ENCODE data around the gene LCOR.

LCOR gene

DNA sequence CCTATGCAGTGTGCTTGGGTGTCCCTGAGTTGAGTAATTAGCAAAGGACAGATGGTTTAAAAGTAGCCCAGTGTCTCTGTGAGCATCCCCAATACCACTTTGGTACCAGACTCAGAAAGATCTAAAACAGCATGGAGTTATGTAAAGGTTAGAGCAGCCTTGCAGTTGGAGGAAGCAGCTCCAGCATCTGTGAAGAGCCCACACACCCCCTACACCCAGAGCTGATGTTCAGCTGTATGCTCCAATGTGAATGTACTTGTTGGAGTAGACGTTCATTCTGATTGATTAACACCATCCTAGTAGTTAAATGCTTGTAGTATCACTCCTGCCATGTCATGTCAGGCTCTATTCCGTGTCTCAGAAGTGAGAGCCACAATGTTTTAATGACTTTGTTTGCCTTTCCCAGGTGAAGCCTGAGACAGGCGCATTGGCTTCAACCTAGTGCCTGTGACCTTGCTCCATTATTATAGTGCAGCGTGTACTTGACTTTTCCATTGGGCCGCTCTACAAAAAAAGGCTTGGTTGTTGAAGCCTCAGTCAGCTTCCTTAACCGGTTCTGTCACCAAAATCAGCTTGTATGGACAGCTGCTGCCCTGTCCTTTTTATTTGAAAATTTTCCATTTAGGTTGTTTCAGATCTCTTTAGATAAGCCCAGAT is 154.2 kb downstream of the LCOR start:
- no peak for DNase-seq (ENCODE audit: low read depth in 3 of 3)

DNA sequence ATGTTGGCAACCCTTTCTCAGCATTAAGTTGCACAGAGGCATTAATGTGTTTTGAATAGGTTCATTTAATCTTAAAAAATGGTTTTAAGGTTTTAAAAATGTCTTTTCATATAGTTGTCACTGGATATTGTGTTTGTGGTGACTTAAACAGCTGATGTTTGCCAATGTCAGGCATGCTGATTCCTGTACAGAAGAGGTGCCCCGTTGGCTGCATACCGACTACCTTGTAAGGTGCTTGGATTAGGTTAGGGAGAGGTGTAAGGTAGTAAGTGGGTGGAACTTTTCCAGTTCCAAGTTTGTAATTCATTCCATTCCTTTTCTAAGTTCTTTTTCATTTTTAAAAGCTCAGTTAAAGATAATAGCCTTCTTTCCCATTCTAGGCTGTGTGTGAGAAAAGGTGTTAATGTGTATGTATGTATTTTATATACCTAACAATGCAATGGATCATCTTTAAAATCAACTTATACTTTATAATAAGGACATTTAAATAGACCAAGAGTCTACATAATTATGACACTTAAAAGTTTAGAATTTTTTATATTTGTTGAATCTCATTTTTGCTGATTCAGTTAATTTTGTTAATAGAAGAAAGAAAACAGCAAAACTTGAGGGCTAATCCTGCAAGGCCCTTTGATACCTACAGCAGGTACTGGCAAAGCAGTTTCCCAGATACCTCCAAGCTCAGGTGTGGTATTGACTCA is 155.2 kb downstream of the LCOR start:
- DNase-seq (ENCODE audit: low read depth in 3 of 3) = no peak

DNA sequence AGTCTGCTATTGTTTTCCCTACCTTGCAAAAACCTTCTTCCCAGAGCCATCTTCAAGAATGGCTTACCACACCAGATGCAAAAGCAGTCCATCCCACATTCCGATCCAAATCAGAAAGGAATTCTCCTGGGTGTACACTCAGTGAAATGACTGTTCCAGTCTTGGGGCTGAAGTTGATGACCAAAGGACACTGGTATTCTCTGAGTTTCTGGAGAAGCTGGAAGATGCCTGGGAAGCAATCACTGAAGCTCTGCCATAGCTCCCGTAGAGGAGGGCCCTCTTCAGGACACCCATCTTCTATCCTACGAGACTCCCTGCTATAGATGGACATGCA is 155.7 kb downstream of the LCOR start:
- no peak for DNase-seq (ENCODE audit: low read depth in 3 of 3)

DNA sequence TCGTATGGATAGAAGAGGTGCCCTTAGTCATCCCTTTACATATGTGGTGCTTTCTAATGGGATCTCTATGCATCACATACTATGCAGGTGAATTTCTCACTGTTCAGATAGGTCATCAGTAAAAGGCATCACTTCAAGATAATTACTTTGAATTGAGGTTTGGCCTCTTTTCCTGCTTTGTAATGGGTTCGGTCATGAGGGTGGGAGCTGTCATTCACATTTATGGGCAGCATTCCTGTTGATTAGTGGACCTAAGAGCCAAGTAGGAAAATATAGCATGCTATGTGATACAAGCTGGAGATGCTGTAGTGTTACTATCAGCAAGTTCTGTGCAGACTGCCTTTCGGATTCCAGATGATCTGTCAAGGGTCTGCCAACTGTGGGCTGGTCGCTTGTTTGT is 156.3 kb downstream of the LCOR start:
- no peak for DNase-seq (ENCODE audit: low read depth in 3 of 3)

DNA sequence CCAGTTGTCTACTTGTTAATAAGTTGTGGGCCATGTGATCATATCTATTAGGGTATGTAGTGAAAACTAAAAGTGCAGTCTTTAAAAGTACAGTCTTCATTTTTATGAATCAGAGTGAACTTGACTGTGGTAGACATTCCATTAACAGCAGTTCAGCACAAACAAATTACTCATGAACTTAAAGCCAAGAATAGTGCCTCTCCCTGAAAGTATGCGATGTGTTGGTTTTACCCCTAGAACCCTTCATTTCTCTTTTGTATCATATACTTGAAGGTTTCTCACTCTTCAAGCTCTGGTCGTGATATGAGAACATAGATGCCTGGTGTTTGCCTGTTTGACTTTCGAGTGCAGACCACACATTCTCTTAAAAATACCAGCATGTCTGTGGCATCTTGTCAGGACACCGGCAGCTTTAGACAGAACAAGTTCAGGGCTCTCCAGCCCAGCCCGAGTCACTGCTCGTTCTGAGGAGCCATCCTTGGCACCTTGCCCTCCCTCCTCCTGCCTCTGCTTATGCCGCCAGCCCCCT is 159.3 kb downstream of the LCOR start:
- DNase-seq (ENCODE audit: low read depth in 3 of 3) = no peak

DNA sequence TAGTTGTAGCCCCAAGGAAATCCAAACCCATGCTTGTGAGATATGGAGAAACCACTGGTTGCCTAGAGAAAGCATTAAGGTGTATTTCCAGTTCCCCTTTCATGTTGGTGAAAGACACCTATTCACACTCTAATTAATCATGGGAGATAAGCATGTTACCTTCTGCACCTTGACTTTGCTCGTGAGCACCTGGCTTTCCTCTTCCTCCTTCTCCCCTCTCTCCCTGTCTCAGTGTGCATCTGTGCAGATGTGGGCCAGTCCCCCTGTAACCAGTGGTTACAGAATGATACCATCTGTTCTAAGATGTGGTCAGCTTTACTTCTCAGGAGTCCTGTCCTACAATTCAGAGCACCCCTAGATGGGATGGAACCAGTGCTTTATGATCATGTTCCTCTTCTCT is 160.6 kb downstream of the LCOR start:
- DNase-seq (ENCODE audit: low read depth in 3 of 3) = no peak

DNA sequence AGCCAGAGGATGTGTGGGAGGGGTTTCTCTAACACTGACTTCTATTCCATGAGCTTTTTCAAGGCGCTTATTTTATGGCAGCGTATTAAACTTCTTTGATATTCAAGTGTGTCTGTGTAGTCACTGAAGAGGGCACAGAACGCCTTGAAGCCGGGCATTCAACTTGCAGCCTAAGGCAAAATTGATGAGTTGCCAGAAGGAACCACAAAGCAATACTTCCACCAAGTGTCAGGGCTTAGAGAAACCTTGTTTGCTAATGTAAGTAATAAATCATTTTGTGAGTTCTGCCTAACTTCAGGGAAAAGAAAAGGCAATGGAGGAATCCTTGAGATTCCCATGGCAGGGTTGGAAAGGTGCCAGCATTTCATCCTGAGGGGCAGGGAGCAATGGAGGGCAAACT is 163.8 kb downstream of the LCOR start:
- DNase-seq (ENCODE audit: low read depth in 3 of 3) = no peak

DNA sequence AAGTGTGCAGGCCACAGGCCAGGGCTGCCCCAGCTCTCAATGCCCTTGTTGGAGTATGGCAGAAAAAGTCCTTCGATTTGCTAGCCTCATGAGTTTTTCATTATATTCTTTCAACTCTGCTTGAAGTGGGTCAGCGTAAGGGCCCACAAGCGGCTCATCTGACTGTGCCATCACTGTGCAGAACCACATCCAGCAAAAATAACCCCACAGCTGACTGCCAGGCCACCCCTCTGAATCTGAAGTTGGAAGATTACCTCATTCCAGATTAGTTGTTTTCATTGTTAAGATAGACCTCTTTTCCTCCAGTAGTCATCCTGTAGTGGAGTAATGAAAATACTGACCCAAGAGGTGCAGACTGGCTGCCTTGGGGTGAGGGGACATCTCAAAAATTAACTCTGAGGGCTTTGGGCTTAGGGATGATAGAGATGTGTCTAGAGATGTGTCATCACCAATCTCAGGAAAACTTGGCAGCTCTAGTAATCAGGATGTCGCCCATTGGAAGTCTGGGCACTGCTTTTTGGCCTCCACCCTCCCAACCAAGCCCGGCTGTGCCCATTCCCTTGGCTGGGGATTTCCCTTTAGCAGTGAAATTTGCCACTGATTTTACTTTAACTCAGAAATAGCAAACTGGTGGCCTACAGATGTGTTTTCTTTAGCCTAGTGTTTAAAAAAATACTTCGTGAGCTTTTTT is 164.3 kb downstream of the LCOR start:
- no peak for DNase-seq (ENCODE audit: low read depth in 3 of 3)

DNA sequence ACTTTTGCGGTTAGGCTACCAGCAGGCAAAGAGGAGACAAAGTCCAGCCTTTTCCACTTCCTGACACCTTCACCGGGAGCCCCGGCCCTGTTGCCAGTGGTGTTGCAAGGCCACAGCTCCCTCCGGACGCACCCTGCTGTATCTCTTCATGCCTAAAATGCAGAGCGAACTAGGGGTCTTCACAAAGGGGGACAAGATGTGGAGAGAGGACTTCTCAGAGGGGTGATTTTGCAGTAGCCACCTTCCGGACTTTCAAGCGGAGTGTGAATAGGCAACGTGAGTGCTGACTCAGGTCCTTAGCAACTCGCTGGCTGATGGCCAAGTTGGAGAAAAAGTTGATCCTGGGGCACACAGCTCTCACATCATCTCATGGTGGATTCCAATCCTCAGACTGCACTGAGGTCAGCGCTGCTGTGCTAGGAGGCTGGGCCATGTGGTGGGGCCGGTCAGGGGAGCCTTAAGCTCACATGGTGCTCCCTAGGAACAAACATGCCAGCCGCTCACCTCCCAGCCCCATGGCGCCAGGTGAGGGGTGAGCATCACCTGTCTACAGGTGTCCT is 166.3 kb downstream of the LCOR start:
- no peak for DNase-seq (ENCODE audit: low read depth in 3 of 3)

DNA sequence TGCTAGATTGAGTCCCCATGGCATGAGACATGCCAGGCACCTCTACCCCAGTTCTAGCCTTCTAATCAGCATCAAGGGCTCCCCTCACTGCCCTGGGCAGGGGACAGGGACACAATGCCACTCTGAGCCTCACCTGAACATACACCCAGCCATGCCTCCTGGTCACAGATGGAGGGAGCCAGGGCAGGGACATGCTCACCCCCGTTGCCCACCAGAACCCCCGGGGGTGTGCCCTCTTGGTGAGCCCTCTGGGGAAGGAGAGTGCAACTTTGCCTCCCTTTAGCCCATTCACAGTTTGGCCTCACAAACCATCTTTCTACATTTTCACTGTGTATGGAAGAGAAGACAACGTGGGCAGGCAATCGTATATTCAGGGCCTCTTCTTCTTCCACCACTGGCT is 167.2 kb downstream of the LCOR start:
- DNase-seq (ENCODE audit: low read depth in 3 of 3) = no peak

DNA sequence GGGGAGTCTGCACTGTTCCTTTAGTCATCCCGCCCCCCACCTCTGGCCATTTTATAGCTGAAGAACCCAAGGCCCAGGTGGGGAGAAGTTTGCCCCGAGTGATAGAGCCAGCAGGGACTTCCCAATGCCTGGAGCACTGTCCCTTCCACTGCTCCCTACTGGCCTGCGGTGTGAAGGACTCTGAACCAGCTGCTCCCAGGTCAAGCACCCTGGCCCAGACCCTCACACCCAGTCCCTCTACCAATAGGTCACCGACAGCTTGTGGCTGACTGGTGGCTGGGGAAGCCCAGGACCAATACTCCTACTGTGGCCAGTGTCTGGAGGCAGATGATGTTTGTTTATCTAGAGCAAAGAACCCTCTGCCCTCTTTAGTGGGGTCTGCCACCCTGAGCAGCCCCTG is 167.9 kb downstream of the LCOR start:
- DNase-seq (ENCODE audit: low read depth in 3 of 3) = no peak

DNA sequence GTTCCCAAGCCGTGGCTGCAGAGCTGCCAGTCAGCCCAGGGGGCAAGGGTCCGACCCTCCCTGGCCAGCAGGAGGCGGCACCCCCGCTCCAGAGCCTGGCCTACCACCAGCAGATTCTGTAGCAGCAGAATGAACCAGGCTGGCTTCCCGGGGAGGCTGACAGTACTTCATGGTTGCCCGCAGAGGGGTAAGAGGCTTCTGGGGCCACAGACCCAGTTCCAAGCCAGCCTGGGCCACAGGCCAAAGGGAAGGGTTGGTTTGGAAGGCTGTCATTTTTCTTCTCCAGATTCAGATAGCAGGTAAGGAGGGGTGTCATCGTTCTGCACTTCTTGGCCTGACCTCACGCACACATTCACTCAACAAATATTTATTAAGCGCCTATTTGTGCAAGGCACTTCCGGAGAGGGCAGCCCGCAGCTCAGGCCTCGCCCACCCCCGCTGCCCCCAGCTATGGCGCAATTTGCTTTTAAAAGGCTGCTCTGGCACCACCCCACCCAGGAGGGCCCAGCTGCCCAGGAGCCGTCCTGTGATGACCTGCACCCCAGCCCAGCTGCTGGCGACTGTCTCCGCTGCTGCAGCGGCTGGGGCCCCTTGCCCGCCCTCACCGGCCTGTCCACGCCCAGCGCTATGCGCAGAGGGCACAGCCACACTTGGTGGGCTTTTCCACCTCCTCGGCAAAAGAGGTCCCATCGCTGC is 168.5 kb downstream of the LCOR start:
- no peak for DNase-seq (ENCODE audit: low read depth in 3 of 3)

DNA sequence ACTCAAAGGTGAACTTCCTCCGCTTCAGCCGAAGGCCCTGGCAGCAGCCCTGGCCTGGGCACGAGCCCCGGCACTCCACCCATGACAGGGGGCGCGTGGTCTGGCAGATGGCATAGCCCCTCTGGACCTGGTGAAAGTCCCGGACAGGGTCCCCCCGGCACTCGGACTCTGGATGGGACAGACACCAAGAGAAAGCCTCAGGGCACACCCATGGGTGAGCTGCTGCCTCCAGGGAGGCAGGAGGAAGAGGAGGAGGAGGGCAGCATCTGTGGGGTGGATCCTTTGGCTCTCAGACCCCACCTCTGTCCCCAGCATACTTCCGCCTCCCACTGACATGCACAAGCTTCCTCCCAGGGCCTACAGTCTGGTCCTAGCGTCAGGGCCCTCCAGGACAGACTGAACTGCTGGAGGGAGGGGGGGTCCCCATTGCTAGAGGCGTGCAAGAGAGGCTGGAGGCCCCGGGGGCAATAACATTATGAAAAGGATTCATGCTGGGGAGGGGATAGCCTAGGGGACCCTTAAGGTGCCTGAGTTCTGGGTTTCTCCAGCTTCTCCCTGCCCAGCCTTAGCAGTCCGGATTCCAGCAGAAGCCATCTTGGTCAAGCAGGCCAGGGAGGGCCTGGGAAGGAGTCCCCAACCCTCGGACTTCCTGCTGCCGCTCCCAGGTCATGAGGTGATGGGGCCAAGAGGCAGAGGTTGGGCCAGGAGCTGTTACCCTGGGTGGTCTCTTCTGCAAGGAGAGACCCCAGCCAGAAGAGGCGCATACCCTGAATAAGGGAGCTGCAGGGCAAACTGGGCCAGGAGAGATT is 169.3 kb downstream of the LCOR start:
- no peak for DNase-seq (ENCODE audit: low read depth in 3 of 3)

DNA sequence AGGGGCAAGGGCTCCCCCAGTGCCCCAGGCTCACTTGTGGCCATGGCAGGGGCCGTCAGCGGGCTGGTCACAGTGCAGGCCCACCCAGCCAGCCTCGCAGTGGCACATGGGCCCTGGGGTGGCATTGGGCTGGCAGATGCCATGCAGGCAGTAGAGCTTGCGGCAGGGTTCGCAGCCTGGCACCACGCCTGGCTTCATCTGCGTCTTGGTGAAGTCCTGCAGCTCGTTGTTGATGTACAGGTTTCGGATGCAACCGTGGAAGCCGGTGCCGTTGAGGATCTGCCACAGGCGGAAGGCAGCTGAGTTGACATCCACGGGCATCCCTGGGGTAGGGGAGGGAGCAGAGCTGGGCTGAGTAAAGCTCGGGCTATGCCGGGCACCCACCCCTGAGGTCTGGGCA is 170.6 kb downstream of the LCOR start:
- no peak for DNase-seq (ENCODE audit: low read depth in 3 of 3)

DNA sequence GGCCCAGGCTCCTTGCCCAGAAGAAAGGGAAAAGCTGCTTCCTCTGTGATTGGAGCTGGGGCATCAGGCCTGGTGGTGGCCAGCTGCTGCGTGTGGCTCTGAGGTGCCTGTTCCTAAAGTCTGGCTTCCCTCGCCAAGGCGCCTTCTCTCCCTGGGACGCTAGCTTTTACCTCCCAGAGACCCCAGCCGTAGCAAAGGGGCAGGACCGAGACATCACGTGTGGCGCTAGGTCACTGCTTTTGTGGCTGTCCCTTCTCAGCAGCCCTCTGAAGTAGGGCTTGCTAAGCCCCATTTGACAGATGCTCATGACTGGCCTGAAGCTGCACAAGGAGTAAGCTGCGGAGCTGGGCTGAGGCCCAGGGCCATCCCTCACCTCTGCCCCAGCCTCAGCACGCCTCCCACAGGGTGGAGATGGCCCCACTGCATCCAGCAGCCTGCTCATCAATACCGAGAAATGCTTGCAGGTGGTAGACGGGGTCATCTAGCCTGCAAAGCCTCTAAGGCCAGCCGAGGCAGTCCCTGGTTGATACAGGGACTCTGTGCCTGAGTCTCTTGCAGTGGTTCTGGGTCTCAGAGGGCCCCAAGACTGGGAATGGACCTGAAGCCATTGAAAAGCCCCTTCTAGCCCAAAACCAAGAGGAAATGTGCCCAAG is 171.2 kb downstream of the LCOR start:
- DNase-seq (ENCODE audit: low read depth in 3 of 3) = no peak

DNA sequence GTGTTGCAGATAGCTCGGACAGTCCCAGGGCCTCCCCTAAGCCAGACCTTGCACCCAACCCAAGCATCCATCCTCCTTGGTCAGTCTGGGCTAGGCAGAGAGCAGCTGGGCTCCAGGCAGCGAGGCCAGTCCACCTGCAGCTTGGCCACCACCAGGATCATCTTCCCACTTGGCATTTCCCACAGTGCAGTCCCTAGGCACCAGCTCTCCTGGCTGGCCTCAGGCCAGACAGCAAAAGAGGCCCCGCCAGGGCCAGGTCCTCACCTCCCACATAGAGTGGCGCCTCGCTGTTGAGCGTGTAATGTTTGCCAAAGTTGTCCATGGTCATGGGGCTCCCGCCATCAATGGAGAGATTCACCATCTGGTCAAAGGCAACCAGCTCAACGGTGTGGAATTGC is 171.7 kb downstream of the LCOR start:
- no peak for DNase-seq (ENCODE audit: low read depth in 3 of 3)

DNA sequence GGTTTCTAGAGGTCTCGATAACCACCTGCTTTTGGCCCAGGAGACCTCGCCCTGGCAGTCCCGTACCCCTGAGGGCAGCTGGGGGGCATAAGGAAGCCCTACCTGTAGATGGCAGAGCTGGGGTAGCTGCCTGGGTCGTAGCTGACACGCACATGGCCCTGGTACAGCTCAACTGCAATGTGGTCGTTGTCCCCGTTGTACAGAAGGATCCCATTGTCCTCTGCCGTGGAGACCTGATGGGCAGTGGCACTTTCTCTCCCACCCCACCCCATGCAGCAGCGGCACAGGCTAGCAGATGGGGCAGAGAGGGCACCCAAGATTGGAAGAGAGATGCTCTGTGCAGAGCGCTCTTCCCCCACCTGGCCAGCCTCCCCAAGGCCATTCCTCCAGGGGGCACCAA is 172.5 kb downstream of the LCOR start:
- no peak for DNase-seq (ENCODE audit: low read depth in 3 of 3)

DNA sequence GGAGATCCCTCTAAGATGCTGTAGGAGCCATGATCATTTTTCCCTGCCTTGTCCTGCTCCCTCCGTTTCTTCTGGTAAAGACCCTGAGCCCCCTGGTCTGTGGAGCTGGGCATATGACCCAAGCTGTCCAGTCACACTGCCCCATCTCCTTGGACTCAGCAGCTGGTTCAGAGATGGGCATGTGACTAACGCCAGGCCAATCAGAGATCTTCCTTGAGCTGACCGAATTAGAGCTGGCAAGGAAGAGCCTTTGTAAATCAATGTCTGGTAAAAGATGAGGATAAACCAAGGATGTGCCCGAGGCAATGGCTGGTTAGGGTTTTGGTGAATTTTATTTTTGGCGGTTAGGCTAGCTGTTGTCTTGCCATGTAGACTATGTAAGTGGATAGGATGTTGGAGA is 173.3 kb downstream of the LCOR start:
- DNase-seq (ENCODE audit: low read depth in 3 of 3) = no peak

DNA sequence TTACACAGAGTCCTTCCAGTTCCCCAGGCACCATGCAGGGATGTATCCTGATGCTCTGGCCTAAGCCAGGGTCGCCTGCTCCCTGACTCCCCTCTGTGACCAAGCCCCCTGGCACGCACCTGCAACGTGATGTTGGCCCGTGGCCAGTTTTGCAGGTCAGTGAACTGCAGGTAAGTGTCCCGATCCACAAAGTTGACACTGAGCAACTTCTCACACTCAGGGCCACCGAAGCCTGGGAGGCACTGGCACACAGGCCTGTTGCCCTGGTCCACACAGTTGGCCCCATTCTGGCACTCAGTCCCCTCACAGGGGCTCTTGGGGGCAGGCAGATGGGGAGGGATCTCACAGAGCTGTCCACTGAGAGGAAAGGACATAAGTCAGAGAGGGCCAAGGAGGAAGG is 174.3 kb downstream of the LCOR start:
- no peak for DNase-seq (ENCODE audit: low read depth in 3 of 3)

DNA sequence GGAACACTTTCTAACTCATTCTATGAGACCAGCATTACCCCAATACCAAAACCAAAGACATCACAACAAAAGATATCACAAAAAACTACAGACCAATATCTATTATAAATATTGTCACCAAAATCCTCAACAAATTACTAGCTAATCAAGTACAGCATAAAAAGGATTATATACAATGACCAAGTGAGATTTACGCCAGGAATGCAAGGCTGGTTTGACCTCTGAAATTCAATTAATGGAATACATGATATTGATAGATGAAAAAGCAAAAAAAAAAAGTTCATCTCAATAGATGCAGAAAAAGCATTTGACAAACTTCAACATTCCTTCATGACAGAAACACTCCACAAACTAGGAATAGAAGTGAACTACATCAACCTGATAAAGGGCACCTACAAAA is 175.3 kb downstream of the LCOR start:
- no peak for DNase-seq (ENCODE audit: low read depth in 3 of 3)

DNA sequence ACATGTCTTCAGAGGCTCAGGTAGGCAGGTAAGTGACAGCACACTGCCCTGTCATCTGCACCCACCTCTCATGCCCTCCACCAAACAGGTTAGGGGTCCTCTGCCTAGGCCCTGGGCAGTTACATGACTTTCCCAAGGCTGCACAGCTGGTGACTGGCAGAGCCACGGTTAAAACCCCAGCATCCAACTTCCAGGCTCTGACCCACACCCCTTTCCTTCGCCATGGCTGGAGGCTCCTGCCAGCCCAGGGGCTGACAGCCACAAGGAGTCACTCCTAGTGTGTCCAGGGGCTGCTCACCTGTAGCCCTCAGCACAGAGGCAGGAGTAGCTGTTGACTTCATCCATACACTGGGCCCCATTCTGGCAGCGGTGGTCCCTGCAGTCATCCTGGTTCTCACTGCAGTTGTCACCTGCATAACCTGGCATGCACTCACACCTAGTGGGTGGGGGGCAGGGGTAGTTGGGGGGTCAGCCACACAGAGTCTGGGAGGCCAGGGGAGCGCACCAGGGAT is 178.7 kb downstream of the LCOR start:
- DNase-seq (ENCODE audit: low read depth in 3 of 3) = no peak
